SK-N-MC (cell line): Measurements from ENCODE around the gene TAF1.

Experiments used
- EZH2 ChIP-seq: fragments of 200-600 bp; sonication (generic); IDR thresholded peaks from one replicate; pipeline ENCODE4 v1.6.1; 2017; ENCODE audit warnings: antibody characterized with exemption
- POLR2AphosphoS5 ChIP-seq: IDR thresholded peaks from 2 replicates; pipeline ENCODE4 v1.6.1; 2012; ENCODE audit warnings: mild to moderate bottlenecking, low read depth, low read length, borderline replicate concordance

DNA sequence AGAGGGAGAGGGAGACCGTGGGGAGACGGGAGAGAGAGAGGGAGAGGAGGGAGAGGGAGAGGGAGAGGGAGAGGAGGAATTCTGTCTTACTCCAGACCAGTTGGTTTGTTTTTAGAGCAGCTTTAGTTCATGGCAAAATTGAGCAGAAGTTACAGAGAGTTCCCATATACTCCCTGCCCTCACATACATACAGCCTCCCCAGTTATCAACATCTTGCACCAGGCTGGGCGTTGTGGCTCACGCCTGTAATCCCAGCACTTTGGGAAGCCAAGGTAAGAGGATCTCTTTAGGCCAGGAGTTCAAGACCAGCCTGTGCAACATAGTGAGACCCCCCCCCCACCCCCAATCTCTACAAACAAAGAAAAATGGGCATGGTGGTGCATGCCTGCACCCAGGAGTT, 86.9 kb downstream of the TAF1 start:
- TF ChIP-seq EZH2 (no peak), POLR2AphosphoS5 (no peak)
